Measurements from ENCODE around the gene CREB5.

- TF ChIP-seq CTCF (IDR thresholded peaks at IDR 0.05; ENCODE audit: borderline replicate concordance, extremely low read depth, low read length, poor library complexity, severe bottlenecking): no peak
- TF ChIP-seq EZH2 (IDR thresholded peaks at IDR 0.05; ENCODE audit: borderline replicate concordance, low read depth, low read length, severe bottlenecking): no peak
Observed at GRCh38 chr7:28625432-28625831, 213.1 kb downstream of the CREB5 start.

Data from DND-41 (cell line).